ENCODE data around the gene ILDR2.
A peak's percentile ranks its signal among the peaks of the same experiment; 100 is the strongest.

Gene ILDR2

GRCh38 chr1:166933140-166933539 lies 42.2 kb downstream of the ILDR2 start:
- no peak for DNase-seq (ENCODE audit: low read depth)
- in situ Hi-C loops (cut with HindIII; ENCODE audit: low sequenced_read_pairs), result no loop called here
- H3K4me3 ChIP-seq (ENCODE audit: low read depth, low read length), result no peak overlapping the region
- TF ChIP-seq, protein P1, sequence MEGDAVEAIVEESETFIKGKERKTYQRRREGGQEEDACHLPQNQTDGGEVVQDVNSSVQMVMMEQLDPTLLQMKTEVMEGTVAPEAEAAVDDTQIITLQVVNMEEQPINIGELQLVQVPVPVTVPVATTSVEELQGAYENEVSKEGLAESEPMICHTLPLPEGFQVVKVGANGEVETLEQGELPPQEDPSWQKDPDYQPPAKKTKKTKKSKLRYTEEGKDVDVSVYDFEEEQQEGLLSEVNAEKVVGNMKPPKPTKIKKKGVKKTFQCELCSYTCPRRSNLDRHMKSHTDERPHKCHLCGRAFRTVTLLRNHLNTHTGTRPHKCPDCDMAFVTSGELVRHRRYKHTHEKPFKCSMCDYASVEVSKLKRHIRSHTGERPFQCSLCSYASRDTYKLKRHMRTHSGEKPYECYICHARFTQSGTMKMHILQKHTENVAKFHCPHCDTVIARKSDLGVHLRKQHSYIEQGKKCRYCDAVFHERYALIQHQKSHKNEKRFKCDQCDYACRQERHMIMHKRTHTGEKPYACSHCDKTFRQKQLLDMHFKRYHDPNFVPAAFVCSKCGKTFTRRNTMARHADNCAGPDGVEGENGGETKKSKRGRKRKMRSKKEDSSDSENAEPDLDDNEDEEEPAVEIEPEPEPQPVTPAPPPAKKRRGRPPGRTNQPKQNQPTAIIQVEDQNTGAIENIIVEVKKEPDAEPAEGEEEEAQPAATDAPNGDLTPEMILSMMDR (IDR thresholded peaks at IDR 0.05; ENCODE audit: low read depth, low read length, missing control alignments), result no peak

GRCh38 chr1:166929911-166930310 lies 45.4 kb downstream of the ILDR2 start:
- no peak for DNase-seq (ENCODE audit: low read depth)
- in situ Hi-C loops (cut with HindIII; ENCODE audit: low sequenced_read_pairs), result no loop called here
- no peak overlapping the region for H3K4me3 ChIP-seq (ENCODE audit: low read depth, low read length)
- TF ChIP-seq, protein P1 (IDR thresholded peaks at IDR 0.05; ENCODE audit: low read depth, low read length, missing control alignments), result no peak

DNA sequence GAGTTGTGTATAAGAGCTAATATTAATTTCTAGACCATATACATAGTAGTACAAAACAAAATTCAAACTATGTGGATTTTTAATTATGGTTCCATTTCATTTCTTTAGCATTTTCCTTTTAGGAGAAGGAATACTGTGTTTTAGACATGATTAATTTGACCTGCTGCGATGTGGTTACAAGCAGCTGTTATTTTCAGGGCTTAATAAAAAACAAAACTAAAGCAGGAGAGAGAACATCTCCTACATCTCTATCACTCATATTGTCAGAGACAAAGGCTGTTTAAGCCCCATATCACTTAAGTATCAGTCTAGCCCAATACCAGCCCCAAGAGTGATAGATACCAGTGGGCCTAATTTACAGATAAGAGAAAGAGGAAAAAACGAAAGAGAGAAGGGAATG lies 47.6 kb downstream of the ILDR2 start:
- TF ChIP-seq, protein P1 (IDR thresholded peaks at IDR 0.05; ENCODE audit: low read depth, low read length, missing control alignments), result no peak
- DNase-seq (ENCODE audit: low read depth), result no peak
- in situ Hi-C loops (cut with HindIII; ENCODE audit: low sequenced_read_pairs), result no loop called here
- no peak overlapping the region for H3K4me3 ChIP-seq (ENCODE audit: low read depth, low read length)

DNA sequence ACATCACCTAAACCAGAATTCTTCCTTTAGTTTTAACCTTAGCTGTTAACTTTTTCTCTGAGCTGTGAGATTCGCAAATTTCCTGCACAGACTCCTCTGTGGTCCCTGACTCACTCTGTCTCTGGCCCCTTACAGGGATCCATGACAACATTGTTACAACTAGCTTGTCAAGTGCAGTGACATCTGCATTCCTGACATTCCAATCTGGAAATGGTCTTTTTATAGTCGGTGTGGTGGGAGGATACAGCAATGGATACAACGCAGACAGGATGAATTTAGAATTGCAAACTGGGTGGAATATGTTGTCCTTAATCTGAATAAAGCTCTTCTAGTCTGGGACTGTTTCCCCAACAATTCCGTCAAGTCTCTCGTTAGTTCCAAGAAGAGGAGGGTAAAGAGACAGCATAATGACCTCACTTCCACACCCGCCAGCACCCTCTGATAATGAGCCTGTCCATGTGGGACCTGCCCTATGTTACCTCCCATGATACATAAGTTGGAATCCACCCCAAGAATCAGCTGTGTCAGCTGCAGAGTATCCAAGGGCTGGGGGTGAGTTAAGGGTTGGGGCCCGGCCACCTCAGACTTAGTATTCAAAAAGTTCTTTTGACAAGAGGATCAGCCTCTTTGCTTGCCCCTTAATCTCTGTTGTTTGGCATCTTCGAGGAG lies 49.4 kb downstream of the ILDR2 start:
- H3K4me3 ChIP-seq (ENCODE audit: low read depth, low read length), result no peak overlapping the region
- peak; percentile 67 for DNase-seq (ENCODE audit: low read depth)
- TF ChIP-seq, protein P1 (IDR thresholded peaks at IDR 0.05; ENCODE audit: low read depth, low read length, missing control alignments), result no peak
- in situ Hi-C loops (cut with HindIII; ENCODE audit: low sequenced_read_pairs), result no loop called here

GRCh38 chr1:166924823-166925541 lies 50.4 kb downstream of the ILDR2 start:
- in situ Hi-C loops (cut with HindIII; ENCODE audit: low sequenced_read_pairs), result no loop called here
- H3K4me3 ChIP-seq (ENCODE audit: low read depth, low read length), result no peak overlapping the region
- DNase-seq (ENCODE audit: low read depth), result no peak

GRCh38 chr1:166920561-166921475 lies 54.5 kb downstream of the ILDR2 start:
- DNase-seq (ENCODE audit: low read depth), result no peak
- in situ Hi-C loops (cut with HindIII; ENCODE audit: low sequenced_read_pairs), result no loop called here
- TF ChIP-seq, protein P1 (IDR thresholded peaks at IDR 0.05; ENCODE audit: low read depth, low read length, missing control alignments), result no peak
- peak overlapping the region; percentile 11 for H3K4me3 ChIP-seq (ENCODE audit: low read depth, low read length)

More at GRCh38 chr1:166924823-166925541, 50.4 kb downstream of the ILDR2 start:
- TF ChIP-seq, protein P1 (IDR thresholded peaks at IDR 0.05; ENCODE audit: low read depth, low read length, missing control alignments), result no peak

Measured in astrocyte of the cerebellum (primary cell).